Endothelial cell of umbilical vein (primary cell): Measurements from ENCODE around the gene TSPAN5. TPM values are rescaled to one million over a fixed set of nuclear protein-coding genes. Genes with fewer than 3 reads are reported as not detected.

Source experiments
- BruUV-seq: library from RNA; stranded (reverse); fragments of 400-500 nt; replicated peaks from 2 replicates; lab custom pipeline; 2021; lab: Mats Ljungman, UMichigan
- CTCF ChIA-PET: fragments of 300-600, 350-600 bp; sonication (Branson Sonifier 250); formaldehyde crosslinking; loops from one replicate; lab custom pipeline; 2021; ENCODE audit warnings: antibody characterized with exemption, inconsistent platforms; lab: Charles Lee
- POLR2A ChIA-PET: fragments of 300-600, 350-600 bp; sonication (Branson Sonifier 250); formaldehyde crosslinking; loops from one replicate; lab custom pipeline; 2021; ENCODE audit warnings: antibody characterized with exemption, inconsistent platforms; lab: Charles Lee
- DNase-seq: peaks from one replicate; pipeline ENCODE4 v3.0.0-alpha.2; 2011; ENCODE audit warnings: low read depth, low spot score
- FAIRE-seq: peaks from 2 replicates; lab custom pipeline; 2011; peaks lifted over from hg19 to GRCh38; lab: Jason Lieb, UNC
- H2AFZ ChIP-seq: 2 replicates; pipeline ENCODE4 v1.6.0; 2012; ENCODE audit warnings: low read depth, low read length, control low read depth, inconsistent platforms
- H3K27ac ChIP-seq: 2 replicates; pipeline ENCODE4 v1.5.1; 2011; ENCODE audit warnings: low read depth, mild to moderate bottlenecking, control low read depth, low read length, moderate library complexity; ENCODE audit not compliant: insufficient read depth
- H3K27me3 ChIP-seq, 2 experiments: 2 replicates each; pipeline versions ENCODE4 v1.6.0 to v1.6.1; 2011; ENCODE audit warnings: low read length in 2 of 2, mixed read lengths in 1 of 2; ENCODE audit not compliant: control insufficient read depth in 2 of 2, insufficient read depth in 2 of 2
- H3K36me3 ChIP-seq, 2 experiments: 2 replicates in 1 of 2; 3 replicates in 1 of 2; pipeline ENCODE4 v1.5.1; 2011; ENCODE audit warnings: low read length in 2 of 2, mild to moderate bottlenecking in 1 of 2, moderate library complexity in 1 of 2; ENCODE audit not compliant: control insufficient read depth in 2 of 2, insufficient read depth in 2 of 2; ENCODE audit errors: extremely low read depth in 1 of 2
- H3K4me1 ChIP-seq: 3 replicates; pipeline ENCODE4 v1.5.1; 2011; ENCODE audit warnings: mild to moderate bottlenecking, low read length; ENCODE audit not compliant: control insufficient read depth, insufficient read depth; ENCODE audit errors: extremely low read depth
- H3K4me2 ChIP-seq: 2 replicates; pipeline ENCODE4 v1.6.1; 2011; ENCODE audit warnings: low read length, control low read depth, mixed read lengths; ENCODE audit not compliant: insufficient read depth
- H3K4me3 ChIP-seq, 3 experiments: fragments of 200-600 bp in 1 of 3; sonication (generic), shearing (Covaris generic) in 1 of 3; replicated peaks in 1 of 3; 2 replicates each; pipeline ENCODE4 v1.5.1; 2011 to 2016; ENCODE audit warnings: control low read depth in 3 of 3, low read length in 3 of 3, mild to moderate bottlenecking in 2 of 3, inconsistent platforms in 1 of 3, low read depth in 1 of 3, moderate library complexity in 1 of 3; ENCODE audit not compliant: insufficient read depth in 1 of 3
- H3K79me2 ChIP-seq: 2 replicates; pipeline ENCODE4 v1.6.0; 2012; ENCODE audit warnings: low read length, inconsistent platforms; ENCODE audit not compliant: control insufficient read depth, insufficient read depth
- H3K9ac ChIP-seq: replicated peaks from 2 replicates; pipeline ENCODE3; 2011; ENCODE audit warnings: low read length, control low read depth; ENCODE audit not compliant: insufficient read depth; ENCODE audit errors: extremely low read depth
- H3K9me1 ChIP-seq: replicated peaks from 3 replicates; pipeline ENCODE4 v1.6.0; 2011; ENCODE audit warnings: mild to moderate bottlenecking, low read length; ENCODE audit not compliant: control insufficient read depth, insufficient read depth; ENCODE audit errors: extremely low read depth
- H3K9me3 ChIP-seq: replicated peaks from 2 replicates; pipeline ENCODE4 v1.5.1; 2012; ENCODE audit warnings: low read length, inconsistent platforms; ENCODE audit not compliant: control insufficient read depth, insufficient read depth
- H4K20me1 ChIP-seq: replicated peaks from 2 replicates; pipeline ENCODE3; 2011; ENCODE audit warnings: mild to moderate bottlenecking, low read length; ENCODE audit not compliant: control insufficient read depth, insufficient read depth; ENCODE audit errors: extremely low read depth
- EZH2 ChIP-seq: IDR thresholded peaks from 2 replicates; pipeline ENCODE4 v1.6.1; 2012; ENCODE audit warnings: borderline replicate concordance, low read depth, mild to moderate bottlenecking, moderate library complexity, low read length, inconsistent platforms; ENCODE audit not compliant: severe bottlenecking
- FOS ChIP-seq: IDR thresholded peaks from 2 replicates; pipeline ENCODE4 v1.6.1; 2011; ENCODE audit warnings: mild to moderate bottlenecking, low read length, moderate library complexity, borderline replicate concordance; ENCODE audit not compliant: insufficient read depth
- GATA2 ChIP-seq: IDR thresholded peaks from 2 replicates; pipeline ENCODE4 v1.7.0; 2011; ENCODE audit warnings: low read depth, mild to moderate bottlenecking, moderate library complexity, mixed read lengths, low read length; ENCODE audit not compliant: insufficient read length, insufficient read depth
- JUN ChIP-seq: IDR thresholded peaks from 2 replicates; pipeline ENCODE4 v1.6.1; 2011; ENCODE audit warnings: borderline replicate concordance, low read depth; ENCODE audit not compliant: insufficient read length, insufficient read depth
- MAX ChIP-seq: IDR thresholded peaks from 2 replicates; pipeline ENCODE4 v1.6.1; 2011; ENCODE audit not compliant: insufficient read depth, insufficient read length
- MYC ChIP-seq: IDR thresholded peaks from one replicate; pipeline ENCODE4 v1.6.1; 2011; ENCODE audit warnings: mild to moderate bottlenecking, low read depth, low read length
- POLR2A ChIP-seq: IDR thresholded peaks from 2 replicates; pipeline ENCODE4 v1.6.1; 2012; ENCODE audit warnings: low read depth, mild to moderate bottlenecking, control low read depth, low read length
- POLR2AphosphoS5 ChIP-seq: IDR thresholded peaks from 2 replicates; pipeline ENCODE4 v1.6.1; 2012; ENCODE audit warnings: low read depth, mild to moderate bottlenecking, control low read depth, low read length, moderate library complexity; ENCODE audit not compliant: insufficient read depth
- dilution Hi-C: fragments of 300-500 bp; cut with MboI; formaldehyde crosslinking; loops from one replicate; pipeline ENCODE4 v1.15.0; 2019; ENCODE audit warnings: low sequenced_read_pairs; ENCODE audit not compliant: extremely low pct_ligation_motif_present
- intact Hi-C: fragments of 100-400 bp; cut with micrococcal nuclease; formaldehyde crosslinking; loops from one replicate; pipeline ENCODE4 v1.10.0; 2022
- polyA plus RNA-seq, 4 experiments: library from polyadenylated mRNA; depleted of rRNA in 3 of 4; stranded (reverse) in 3 of 4; unstranded in 1 of 4; fragments of >200 nt; gene quantifications; 2 replicates each; pipeline versions ENCODE4 v1.2.1 to v1.2.3, GENCODE V29; 2011 to 2012; ENCODE audit warnings: missing spikeins in 1 of 4
- total RNA-seq: library from RNA; stranded (reverse); gene quantifications from 2 replicates; pipeline ENCODE4 v1.2.3, GENCODE V29; 2021
- TF ChIP-seq, protein P1 (sequence below), 2 donors: IDR thresholded peaks; 1 replicate in 1 of 2; 2 replicates in 1 of 2; pipeline ENCODE4 v1.5.1; 2011; ENCODE audit warnings: low read length in 2 of 2, mild to moderate bottlenecking in 2 of 2, moderate library complexity in 2 of 2, control low read depth in 1 of 2, inconsistent platforms in 1 of 2, low read depth in 1 of 2; ENCODE audit not compliant: insufficient read depth in 1 of 2; ENCODE audit errors: extremely low read depth in 1 of 2

The TSPAN5 gene
- total and polyA plus RNA-seq, 2 donors (not counting 3 experiments of a cell fraction or from before 2014, with no cell fraction given), result 45.1 to 50.2 TPM

GRCh38 chr4:98568941-98569663 is 89.3 kb downstream of the TSPAN5 start:
- Histone ChIP-seq H3K4me1 (no peaks in the 10 kb centered on the region), H3K27ac (no peak overlapping the region), H4K20me1 (no peaks in the 10 kb centered on the region), H2AFZ (no peak overlapping the region), H3K36me3 (no peaks in the 10 kb centered on the region), H3K79me2 (peaks cover 7% of the 10 kb centered on the region), H3K4me3 (no peak overlapping the region), H3K4me2 (no peak overlapping the region), H3K9me3 (no peaks in the 10 kb centered on the region), H3K27me3 (no peaks in the 10 kb centered on the region), H3K9me1 (no peaks in the 10 kb centered on the region), H3K9ac (no peak overlapping the region)
- no peak for FAIRE-seq
- intact Hi-C loops, result no loop called here
- ChIA-PET POLR2A (no interaction called here), CTCF (no interaction called here)
- dilution Hi-C loops, result no loop called here
- TF ChIP-seq POLR2A, result no peak
- no peak for TF ChIP-seq GATA2
- TF ChIP-seq FOS, result no peak
- no peak for TF ChIP-seq MAX
- TF ChIP-seq POLR2AphosphoS5, result no peak
- TF ChIP-seq MYC, result no peak
- TF ChIP-seq, protein P1, sequence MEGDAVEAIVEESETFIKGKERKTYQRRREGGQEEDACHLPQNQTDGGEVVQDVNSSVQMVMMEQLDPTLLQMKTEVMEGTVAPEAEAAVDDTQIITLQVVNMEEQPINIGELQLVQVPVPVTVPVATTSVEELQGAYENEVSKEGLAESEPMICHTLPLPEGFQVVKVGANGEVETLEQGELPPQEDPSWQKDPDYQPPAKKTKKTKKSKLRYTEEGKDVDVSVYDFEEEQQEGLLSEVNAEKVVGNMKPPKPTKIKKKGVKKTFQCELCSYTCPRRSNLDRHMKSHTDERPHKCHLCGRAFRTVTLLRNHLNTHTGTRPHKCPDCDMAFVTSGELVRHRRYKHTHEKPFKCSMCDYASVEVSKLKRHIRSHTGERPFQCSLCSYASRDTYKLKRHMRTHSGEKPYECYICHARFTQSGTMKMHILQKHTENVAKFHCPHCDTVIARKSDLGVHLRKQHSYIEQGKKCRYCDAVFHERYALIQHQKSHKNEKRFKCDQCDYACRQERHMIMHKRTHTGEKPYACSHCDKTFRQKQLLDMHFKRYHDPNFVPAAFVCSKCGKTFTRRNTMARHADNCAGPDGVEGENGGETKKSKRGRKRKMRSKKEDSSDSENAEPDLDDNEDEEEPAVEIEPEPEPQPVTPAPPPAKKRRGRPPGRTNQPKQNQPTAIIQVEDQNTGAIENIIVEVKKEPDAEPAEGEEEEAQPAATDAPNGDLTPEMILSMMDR (IDR thresholded peaks at IDR 0.05; ENCODE audit: extremely low read depth in 1 of 2, insufficient read depth in 1 of 2, low read depth in 1 of 2, low read length in 2 of 2), result no peak
- TF ChIP-seq JUN, result no peak
- no peak for TF ChIP-seq EZH2
- BruUV-seq, result no TSS peak
- peak; percentile 34 for DNase-seq
